GM13976 (cell line): ENCODE data around the gene SLC44A2.

Experiments
- DNase-seq: peaks from one replicate; pipeline ENCODE4 v3.0.0; 2012; ENCODE audit warnings: low spot score
- in situ Hi-C: fragments of 300-500 bp; cut with MboI; formaldehyde crosslinking; loops from one replicate; pipeline ENCODE4 v1.12.0; 2022; ENCODE audit warnings: low sequenced_read_pairs, mixed read lengths, inconsistent platforms; ENCODE audit not compliant: unreplicated experiment
- TF ChIP-seq, protein P1 (sequence below): IDR thresholded peaks from 2 replicates; pipeline ENCODE4 v1.5.1; 2012; ENCODE audit warnings: borderline replicate concordance, mild to moderate bottlenecking; ENCODE audit not compliant: insufficient read depth; ENCODE audit errors: extremely low read depth, missing control alignments, control extremely low read depth

SLC44A2 gene

GRCh38 chr19:10690341-10690781 lies 65.0 kb downstream of the SLC44A2 start:
- in situ Hi-C loops, result no loop called here
- TF ChIP-seq, protein P1, sequence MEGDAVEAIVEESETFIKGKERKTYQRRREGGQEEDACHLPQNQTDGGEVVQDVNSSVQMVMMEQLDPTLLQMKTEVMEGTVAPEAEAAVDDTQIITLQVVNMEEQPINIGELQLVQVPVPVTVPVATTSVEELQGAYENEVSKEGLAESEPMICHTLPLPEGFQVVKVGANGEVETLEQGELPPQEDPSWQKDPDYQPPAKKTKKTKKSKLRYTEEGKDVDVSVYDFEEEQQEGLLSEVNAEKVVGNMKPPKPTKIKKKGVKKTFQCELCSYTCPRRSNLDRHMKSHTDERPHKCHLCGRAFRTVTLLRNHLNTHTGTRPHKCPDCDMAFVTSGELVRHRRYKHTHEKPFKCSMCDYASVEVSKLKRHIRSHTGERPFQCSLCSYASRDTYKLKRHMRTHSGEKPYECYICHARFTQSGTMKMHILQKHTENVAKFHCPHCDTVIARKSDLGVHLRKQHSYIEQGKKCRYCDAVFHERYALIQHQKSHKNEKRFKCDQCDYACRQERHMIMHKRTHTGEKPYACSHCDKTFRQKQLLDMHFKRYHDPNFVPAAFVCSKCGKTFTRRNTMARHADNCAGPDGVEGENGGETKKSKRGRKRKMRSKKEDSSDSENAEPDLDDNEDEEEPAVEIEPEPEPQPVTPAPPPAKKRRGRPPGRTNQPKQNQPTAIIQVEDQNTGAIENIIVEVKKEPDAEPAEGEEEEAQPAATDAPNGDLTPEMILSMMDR, result no peak
- no peak for DNase-seq

DNA sequence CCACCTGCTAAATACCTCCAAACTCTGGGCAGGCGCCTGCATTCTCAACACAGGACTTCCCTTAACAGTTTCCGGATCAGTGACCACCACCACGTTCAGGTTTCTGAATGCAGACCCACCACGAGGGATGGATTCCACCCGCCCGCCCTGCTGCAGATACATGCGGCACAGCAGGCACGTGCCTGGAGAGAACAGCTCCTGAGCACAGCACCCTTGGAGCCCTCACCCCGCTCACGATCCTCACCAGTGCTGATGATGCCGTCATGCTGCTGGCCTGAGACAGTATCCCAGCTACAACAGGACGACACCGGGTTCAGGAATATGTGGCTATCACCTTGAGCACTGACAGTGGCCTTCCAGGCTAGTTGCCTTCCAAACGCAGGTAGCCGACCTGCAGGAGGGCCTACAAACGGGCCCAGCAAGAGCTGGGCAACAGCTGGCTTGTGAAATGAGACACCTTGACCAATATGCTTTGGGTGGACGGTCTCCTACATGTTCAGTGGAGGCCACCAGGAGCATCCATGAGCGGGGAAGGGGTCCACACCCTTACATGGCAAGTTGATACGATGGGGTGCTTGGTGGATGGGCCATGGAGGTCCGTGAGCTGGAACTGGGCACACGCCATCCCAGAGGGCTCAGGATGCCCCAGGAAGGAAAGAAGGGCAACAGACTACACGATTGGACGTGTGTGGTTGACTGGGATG lies 66.0 kb downstream of the SLC44A2 start:
- no peak for DNase-seq
- TF ChIP-seq, protein P1, result no peak
- in situ Hi-C loops, result no loop called here

DNA sequence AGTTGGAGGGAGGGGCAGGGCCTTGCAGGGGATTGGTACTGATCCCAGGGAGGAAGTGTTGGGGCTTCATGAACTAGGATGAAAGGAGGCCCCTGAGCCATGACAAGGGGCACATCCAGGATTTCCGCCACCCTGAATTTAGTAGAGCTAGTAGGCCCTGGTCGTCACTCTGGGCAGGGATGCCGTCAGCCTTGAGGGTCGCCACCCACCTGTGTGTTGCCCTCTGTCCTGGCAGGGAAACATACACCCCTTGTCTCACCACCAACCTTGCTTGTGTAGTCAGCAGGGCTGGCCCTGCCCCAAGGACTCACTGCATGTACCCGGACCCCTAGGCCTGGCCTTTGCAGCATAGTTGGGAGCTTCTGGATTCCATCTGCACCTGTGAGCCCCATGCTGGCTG lies 66.5 kb downstream of the SLC44A2 start:
- TF ChIP-seq, protein P1, result no peak
- in situ Hi-C loops, result no loop called here
- no peak for DNase-seq

DNA sequence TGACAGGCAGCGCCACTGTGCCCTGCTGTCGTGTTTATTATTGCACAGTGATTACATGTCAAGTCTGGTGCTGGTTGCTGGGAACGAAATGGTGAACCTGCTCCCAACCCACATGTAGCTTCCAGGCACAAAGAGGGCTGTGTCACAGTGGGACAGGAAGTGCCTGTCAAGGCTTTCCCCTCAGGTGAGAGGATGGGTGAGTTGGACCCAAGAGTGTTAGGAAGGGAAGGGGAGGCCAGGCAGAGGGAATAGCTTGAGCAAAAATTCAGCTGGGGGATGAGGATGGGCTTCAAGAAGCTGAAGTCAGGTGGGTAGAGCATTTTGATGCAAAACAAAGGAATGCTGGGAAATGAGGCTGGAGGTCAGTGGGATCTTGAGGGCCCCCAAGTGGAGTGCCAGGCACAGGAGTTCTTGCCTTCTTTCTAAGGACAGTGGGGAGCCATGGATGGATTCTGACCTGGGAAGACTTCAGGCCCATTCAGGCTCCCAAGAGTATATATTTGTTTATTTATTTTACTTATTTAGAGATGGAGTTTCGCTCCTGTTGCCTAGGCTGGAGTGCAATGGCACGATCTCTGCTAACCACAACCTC lies 67.4 kb downstream of the SLC44A2 start:
- TF ChIP-seq, protein P1, result no peak
- DNase-seq, result no peak
- in situ Hi-C loops, result no loop called here
